HCT116 (cell line): ENCODE measurements around the gene FXYD2. TPM values are rescaled to one million over a fixed set of nuclear protein-coding genes. Genes with fewer than 3 reads are reported as not detected.

Experiments used
- ATAC-seq: fragments of 200-7000 bp; cut with Tn5 transposase; 2 replicates; pipeline ENCODE4 v1.9.1; 2020; ENCODE audit warnings: mild to moderate bottlenecking, moderate library complexity
- BruUV-seq: library from RNA; stranded (reverse); fragments of 400-500 nt; replicated peaks from 2 replicates; lab custom pipeline; 2021; lab: Mats Ljungman, UMichigan
- CTCF ChIA-PET: fragments of 300-600 bp; sonication (Branson Sonifier 250); formaldehyde crosslinking; loops from one replicate; lab custom pipeline; 2021; ENCODE audit warnings: antibody characterized with exemption; lab: Charles Lee
- POLR2A ChIA-PET: fragments of 300-600, 350-600 bp; sonication (Branson Sonifier 250); formaldehyde crosslinking; loops from one replicate; lab custom pipeline; 2021; ENCODE audit warnings: antibody characterized with exemption; lab: Charles Lee
- RAD21 ChIA-PET, 2 experiments: fragments of 300-600 bp; sonication (Branson Sonifier 250); formaldehyde crosslinking; loops; one replicate each; lab custom pipeline; 2023; ENCODE audit warnings: low total read pairs in 2 of 2; ENCODE audit not compliant: uncharacterized antibody in 2 of 2, unreplicated experiment in 2 of 2, low non-redundant PET in 1 of 2; lab: Charles Lee
- DNase-seq: peaks from one replicate; pipeline ENCODE4 v3.0.0-alpha.2; 2010; ENCODE audit warnings: low read depth, low spot score
- H2AFZ ChIP-seq: fragments of 200-600 bp; shearing (Covaris generic), sonication (generic); 2 replicates; pipeline ENCODE4 v1.6.1; 2017; ENCODE audit warnings: low read depth, mixed run types, mixed read lengths, antibody characterized with exemption, low read length; ENCODE audit not compliant: poor library complexity, severe bottlenecking
- H3K27ac ChIP-seq: 2 replicates; pipeline ENCODE4 v1.5.1; 2012; ENCODE audit warnings: low read depth, low read length
- H3K27me3 ChIP-seq: fragments of 200-600 bp; sonication (generic); 2 replicates; pipeline ENCODE4 v1.6.1; 2016; ENCODE audit warnings: mixed run types, low read length, mixed read lengths; ENCODE audit not compliant: insufficient read depth
- H3K36me3 ChIP-seq, 2 experiments: fragments of 200-500 bp in 1 of 2; fragments of 200-600 bp in 1 of 2; sonication (Bioruptor generic) in 1 of 2; sonication (generic) in 1 of 2; 2 replicates each; pipeline versions ENCODE4 v1.5.1 to v1.6.1; 2014 to 2016; ENCODE audit warnings: low read length in 2 of 2, inconsistent platforms in 1 of 2, mixed read lengths in 1 of 2, mixed run types in 1 of 2; ENCODE audit not compliant: insufficient read depth in 2 of 2, control insufficient read depth in 1 of 2
- H3K4me1 ChIP-seq, 2 experiments: fragments of 200-600 bp in 1 of 2; sonication (generic) in 1 of 2; 2 replicates each; pipeline versions ENCODE4 v1.5.1 to v1.6.1; 2012 to 2017; ENCODE audit warnings: low read length in 2 of 2, inconsistent platforms in 1 of 2, mild to moderate bottlenecking in 1 of 2, mixed read lengths in 1 of 2, mixed run types in 1 of 2, moderate library complexity in 1 of 2; ENCODE audit not compliant: insufficient read depth in 2 of 2, control insufficient read depth in 1 of 2
- H3K4me2 ChIP-seq: fragments of 200-600 bp; sonication (generic); 2 replicates; pipeline ENCODE4 v1.6.1; 2017; ENCODE audit warnings: mixed run types, low read length, mixed read lengths
- H3K4me3 ChIP-seq, 2 experiments: fragments of 200-600 bp in 1 of 2; sonication (generic) in 1 of 2; replicated peaks in 1 of 2; 2 replicates each; pipeline ENCODE4 v1.5.1; 2011 to 2016; ENCODE audit warnings: low read length in 2 of 2, control low read depth in 1 of 2, low read depth in 1 of 2, mild to moderate bottlenecking in 1 of 2, mixed read lengths in 1 of 2, mixed run types in 1 of 2
- H3K79me2 ChIP-seq: fragments of 200-600 bp; sonication (generic); 2 replicates; pipeline ENCODE4 v1.6.1; 2017; ENCODE audit warnings: mild to moderate bottlenecking, mixed run types, low read length, moderate library complexity, mixed read lengths; ENCODE audit not compliant: insufficient read depth
- H3K9ac ChIP-seq: fragments of 200-600 bp; sonication (generic); 2 replicates; pipeline ENCODE4 v1.6.1; 2016; ENCODE audit warnings: low read length, mixed read lengths
- H3K9me2 ChIP-seq: fragments of 200-600 bp; sonication (generic), shearing (Covaris generic); 2 replicates; pipeline ENCODE4 v1.6.1; 2017; ENCODE audit warnings: mixed run types, mild to moderate bottlenecking, moderate library complexity; ENCODE audit not compliant: insufficient read depth
- H3K9me3 ChIP-seq, 2 experiments: fragments of 200-500 bp in 1 of 2; fragments of 200-600 bp in 1 of 2; sonication (Bioruptor generic) in 1 of 2; sonication (generic) in 1 of 2; 2 replicates each; pipeline ENCODE4 v1.6.1; 2014 to 2017; ENCODE audit warnings: low read length in 2 of 2, mixed read lengths in 2 of 2, inconsistent platforms in 1 of 2, low read depth in 1 of 2, mild to moderate bottlenecking in 1 of 2, mixed run types in 1 of 2, moderate library complexity in 1 of 2; ENCODE audit not compliant: control insufficient read depth in 1 of 2, insufficient read depth in 1 of 2
- H4K20me1 ChIP-seq: fragments of 200-600 bp; sonication (generic), shearing (Covaris generic); 2 replicates; pipeline ENCODE4 v1.6.1; 2017; ENCODE audit warnings: mixed run types, mild to moderate bottlenecking, moderate library complexity; ENCODE audit not compliant: insufficient read depth
- CBX3 ChIP-seq: IDR thresholded peaks from 2 replicates; pipeline ENCODE4 v1.6.1; 2012; ENCODE audit warnings: low read depth
- EGR1 ChIP-seq: IDR thresholded peaks from 2 replicates; pipeline ENCODE4 v1.6.1; 2012; ENCODE audit warnings: low read depth
- ELF1 ChIP-seq: IDR thresholded peaks from 2 replicates; pipeline ENCODE4 v1.6.1; 2012; ENCODE audit warnings: low read depth, borderline replicate concordance
- EZH2 ChIP-seq: fragments of 200-600 bp; sonication (generic); IDR thresholded peaks from 2 replicates; pipeline ENCODE4 v1.6.1; 2017; ENCODE audit warnings: antibody characterized with exemption, mixed run types
- EZH2phosphoT487 ChIP-seq: fragments of 200-600 bp; IDR thresholded peaks from 2 replicates; pipeline ENCODE4 v1.6.1; 2018; ENCODE audit warnings: antibody characterized with exemption, borderline replicate concordance
- JUND ChIP-seq: IDR thresholded peaks from 2 replicates; pipeline ENCODE4 v1.6.1; 2012
- POLR2A ChIP-seq: IDR thresholded peaks from 2 replicates; pipeline ENCODE4 v1.7.0; 2011; ENCODE audit warnings: borderline replicate concordance; ENCODE audit not compliant: insufficient read depth, insufficient read length; ENCODE audit errors: extremely low read depth
- POLR2AphosphoS5 ChIP-seq: IDR thresholded peaks from 2 replicates; pipeline ENCODE4 v1.6.1; 2011; ENCODE audit warnings: mild to moderate bottlenecking, low read depth, low read length, moderate library complexity
- RAD21 ChIP-seq: IDR thresholded peaks from 2 replicates; pipeline ENCODE4 v1.6.1; 2012; ENCODE audit warnings: low read depth, mild to moderate bottlenecking
- SIN3A ChIP-seq: IDR thresholded peaks from 2 replicates; pipeline ENCODE4 v1.6.1; 2012; ENCODE audit warnings: low read depth
- SP1 ChIP-seq: IDR thresholded peaks from 2 replicates; pipeline ENCODE4 v1.6.1; 2012; ENCODE audit warnings: low read depth
- SRF ChIP-seq: IDR thresholded peaks from 2 replicates; pipeline ENCODE4 v1.6.1; 2012; ENCODE audit warnings: low read depth
- TCF7L2 ChIP-seq: IDR thresholded peaks from 2 replicates; pipeline ENCODE4 v1.7.0; 2011; ENCODE audit warnings: borderline replicate concordance, inconsistent platforms; ENCODE audit not compliant: insufficient read depth, insufficient read length; ENCODE audit errors: extremely low read depth
- YY1 ChIP-seq: IDR thresholded peaks from 2 replicates; pipeline ENCODE4 v1.6.1; 2011; ENCODE audit warnings: low read length, low read depth, moderate library complexity, mild to moderate bottlenecking; ENCODE audit not compliant: insufficient replicate concordance; ENCODE audit errors: extremely low read depth
- ZFX ChIP-seq: fragments of 450-650 bp; IDR thresholded peaks from 2 replicates; pipeline ENCODE4 v1.6.1; 2017
- ZNF274 ChIP-seq: fragments of 200-500 bp; sonication (Bioruptor generic); IDR thresholded peaks from 2 replicates; pipeline ENCODE4 v1.6.1; 2014; ENCODE audit warnings: mild to moderate bottlenecking, low read depth, low read length, inconsistent platforms
- intact Hi-C: fragments of 100-400 bp; cut with micrococcal nuclease; formaldehyde crosslinking; loops from 2 replicates; pipeline ENCODE4 v1.10.0; 2022
- total RNA-seq: library from RNA; stranded (reverse); gene quantifications from one replicate; pipeline ENCODE4 v1.2.1, GENCODE V29; 2021; ENCODE audit not compliant: unreplicated experiment
- TF ChIP-seq, protein P1 (sequence below): IDR thresholded peaks from 2 replicates; pipeline ENCODE4 v1.6.1; 2012
- TF ChIP-seq, protein P2 (sequence below): IDR thresholded peaks from 2 replicates; pipeline ENCODE4 v1.6.1; 2011; ENCODE audit warnings: mild to moderate bottlenecking, low read length, moderate library complexity; ENCODE audit not compliant: insufficient replicate concordance; ENCODE audit errors: extremely low read depth
- TF ChIP-seq, protein P3 (sequence below): IDR thresholded peaks from 2 replicates; pipeline ENCODE4 v1.6.1; 2012; ENCODE audit warnings: low read depth
- TF ChIP-seq, protein P4 (sequence below), 3 experiments: fragments of 200-600 bp in 1 of 3; sonication (generic) in 1 of 3; IDR thresholded peaks in 2 of 3; conservative IDR thresholded peaks in 1 of 3; 2 replicates each; pipeline ENCODE4 v1.5.1; 2012 to 2017; ENCODE audit warnings: low read depth in 2 of 3, low read length in 2 of 3, antibody characterized with exemption in 1 of 3, borderline replicate concordance in 1 of 3, control low read depth in 1 of 3, mild to moderate bottlenecking in 1 of 3, mixed read lengths in 1 of 3, mixed run types in 1 of 3, moderate library complexity in 1 of 3; ENCODE audit not compliant: insufficient read depth in 1 of 3

FXYD2 gene
- total RNA-seq, 1 experiment from 2014 or later: 0.52 TPM

DNA sequence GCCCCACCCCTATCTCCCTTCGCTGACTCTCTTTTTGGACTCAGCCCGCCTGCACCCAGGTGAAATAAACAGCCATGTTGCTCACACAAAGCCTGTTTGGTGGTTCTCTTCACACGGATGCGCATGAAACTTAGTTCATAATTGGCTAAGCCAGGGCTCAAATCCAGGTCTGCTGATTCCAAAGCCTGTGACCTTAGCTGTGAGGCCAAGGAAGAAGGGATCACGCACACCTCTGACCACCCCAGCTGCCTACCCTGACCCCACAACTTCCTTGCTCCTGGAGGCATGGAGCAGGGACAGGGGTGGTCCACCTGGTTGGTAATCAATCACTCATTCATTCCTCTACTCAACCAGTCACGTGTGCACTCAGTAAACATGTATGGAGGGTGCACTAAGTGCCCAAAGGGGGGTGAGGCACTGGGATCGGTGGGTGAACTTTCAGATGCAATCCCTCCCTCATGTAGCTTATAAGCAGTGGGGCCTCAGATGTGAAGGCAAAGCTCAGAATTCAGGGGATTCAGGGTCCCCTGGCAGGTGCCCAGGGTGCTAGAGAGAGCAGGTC, 10.3 kb downstream of the FXYD2 start:
- Histone ChIP-seq H3K27ac (no peak overlapping the region), H3K4me2 (no peak overlapping the region), H2AFZ (no peak overlapping the region), H3K36me3 (no peaks in the 10 kb centered on the region), H3K27me3 (no peaks in the 10 kb centered on the region), H4K20me1 (no peaks in the 10 kb centered on the region), H3K9me2 (no peaks in the 10 kb centered on the region), H3K4me1 (peaks cover 15 to 57% of the 10 kb centered on the region in 2 experiments), H3K9me3 (no peaks in the 10 kb centered on the region), H3K9ac (no peak overlapping the region), H3K4me3 (no peak overlapping the region), H3K79me2 (no peaks in the 10 kb centered on the region)
- no TSS peak for BruUV-seq
- no peak for TF ChIP-seq SP1
- TF ChIP-seq, protein P1, sequence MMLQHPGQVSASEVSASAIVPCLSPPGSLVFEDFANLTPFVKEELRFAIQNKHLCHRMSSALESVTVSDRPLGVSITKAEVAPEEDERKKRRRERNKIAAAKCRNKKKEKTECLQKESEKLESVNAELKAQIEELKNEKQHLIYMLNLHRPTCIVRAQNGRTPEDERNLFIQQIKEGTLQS: no peak
- TF ChIP-seq, protein P2, sequence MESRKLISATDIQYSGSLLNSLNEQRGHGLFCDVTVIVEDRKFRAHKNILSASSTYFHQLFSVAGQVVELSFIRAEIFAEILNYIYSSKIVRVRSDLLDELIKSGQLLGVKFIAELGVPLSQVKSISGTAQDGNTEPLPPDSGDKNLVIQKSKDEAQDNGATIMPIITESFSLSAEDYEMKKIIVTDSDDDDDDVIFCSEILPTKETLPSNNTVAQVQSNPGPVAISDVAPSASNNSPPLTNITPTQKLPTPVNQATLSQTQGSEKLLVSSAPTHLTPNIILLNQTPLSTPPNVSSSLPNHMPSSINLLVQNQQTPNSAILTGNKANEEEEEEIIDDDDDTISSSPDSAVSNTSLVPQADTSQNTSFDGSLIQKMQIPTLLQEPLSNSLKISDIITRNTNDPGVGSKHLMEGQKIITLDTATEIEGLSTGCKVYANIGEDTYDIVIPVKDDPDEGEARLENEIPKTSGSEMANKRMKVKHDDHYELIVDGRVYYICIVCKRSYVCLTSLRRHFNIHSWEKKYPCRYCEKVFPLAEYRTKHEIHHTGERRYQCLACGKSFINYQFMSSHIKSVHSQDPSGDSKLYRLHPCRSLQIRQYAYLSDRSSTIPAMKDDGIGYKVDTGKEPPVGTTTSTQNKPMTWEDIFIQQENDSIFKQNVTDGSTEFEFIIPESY: no peak
- TF ChIP-seq EGR1: no peak
- no peak for TF ChIP-seq POLR2AphosphoS5
- no peak for TF ChIP-seq YY1
- no peak for TF ChIP-seq ZNF274
- TF ChIP-seq, protein P3, sequence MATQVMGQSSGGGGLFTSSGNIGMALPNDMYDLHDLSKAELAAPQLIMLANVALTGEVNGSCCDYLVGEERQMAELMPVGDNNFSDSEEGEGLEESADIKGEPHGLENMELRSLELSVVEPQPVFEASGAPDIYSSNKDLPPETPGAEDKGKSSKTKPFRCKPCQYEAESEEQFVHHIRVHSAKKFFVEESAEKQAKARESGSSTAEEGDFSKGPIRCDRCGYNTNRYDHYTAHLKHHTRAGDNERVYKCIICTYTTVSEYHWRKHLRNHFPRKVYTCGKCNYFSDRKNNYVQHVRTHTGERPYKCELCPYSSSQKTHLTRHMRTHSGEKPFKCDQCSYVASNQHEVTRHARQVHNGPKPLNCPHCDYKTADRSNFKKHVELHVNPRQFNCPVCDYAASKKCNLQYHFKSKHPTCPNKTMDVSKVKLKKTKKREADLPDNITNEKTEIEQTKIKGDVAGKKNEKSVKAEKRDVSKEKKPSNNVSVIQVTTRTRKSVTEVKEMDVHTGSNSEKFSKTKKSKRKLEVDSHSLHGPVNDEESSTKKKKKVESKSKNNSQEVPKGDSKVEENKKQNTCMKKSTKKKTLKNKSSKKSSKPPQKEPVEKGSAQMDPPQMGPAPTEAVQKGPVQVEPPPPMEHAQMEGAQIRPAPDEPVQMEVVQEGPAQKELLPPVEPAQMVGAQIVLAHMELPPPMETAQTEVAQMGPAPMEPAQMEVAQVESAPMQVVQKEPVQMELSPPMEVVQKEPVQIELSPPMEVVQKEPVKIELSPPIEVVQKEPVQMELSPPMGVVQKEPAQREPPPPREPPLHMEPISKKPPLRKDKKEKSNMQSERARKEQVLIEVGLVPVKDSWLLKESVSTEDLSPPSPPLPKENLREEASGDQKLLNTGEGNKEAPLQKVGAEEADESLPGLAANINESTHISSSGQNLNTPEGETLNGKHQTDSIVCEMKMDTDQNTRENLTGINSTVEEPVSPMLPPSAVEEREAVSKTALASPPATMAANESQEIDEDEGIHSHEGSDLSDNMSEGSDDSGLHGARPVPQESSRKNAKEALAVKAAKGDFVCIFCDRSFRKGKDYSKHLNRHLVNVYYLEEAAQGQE: no peak
- no peak for TF ChIP-seq TCF7L2
- no peak for TF ChIP-seq CBX3
- no peak for TF ChIP-seq RAD21
- TF ChIP-seq SIN3A: no peak
- TF ChIP-seq, protein P4, sequence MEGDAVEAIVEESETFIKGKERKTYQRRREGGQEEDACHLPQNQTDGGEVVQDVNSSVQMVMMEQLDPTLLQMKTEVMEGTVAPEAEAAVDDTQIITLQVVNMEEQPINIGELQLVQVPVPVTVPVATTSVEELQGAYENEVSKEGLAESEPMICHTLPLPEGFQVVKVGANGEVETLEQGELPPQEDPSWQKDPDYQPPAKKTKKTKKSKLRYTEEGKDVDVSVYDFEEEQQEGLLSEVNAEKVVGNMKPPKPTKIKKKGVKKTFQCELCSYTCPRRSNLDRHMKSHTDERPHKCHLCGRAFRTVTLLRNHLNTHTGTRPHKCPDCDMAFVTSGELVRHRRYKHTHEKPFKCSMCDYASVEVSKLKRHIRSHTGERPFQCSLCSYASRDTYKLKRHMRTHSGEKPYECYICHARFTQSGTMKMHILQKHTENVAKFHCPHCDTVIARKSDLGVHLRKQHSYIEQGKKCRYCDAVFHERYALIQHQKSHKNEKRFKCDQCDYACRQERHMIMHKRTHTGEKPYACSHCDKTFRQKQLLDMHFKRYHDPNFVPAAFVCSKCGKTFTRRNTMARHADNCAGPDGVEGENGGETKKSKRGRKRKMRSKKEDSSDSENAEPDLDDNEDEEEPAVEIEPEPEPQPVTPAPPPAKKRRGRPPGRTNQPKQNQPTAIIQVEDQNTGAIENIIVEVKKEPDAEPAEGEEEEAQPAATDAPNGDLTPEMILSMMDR (IDR thresholded peaks at IDR 0.05 in 2 of 3, conservative IDR thresholded peaks at IDR 0.05 in 1 of 3; ENCODE audit: borderline replicate concordance in 1 of 3, insufficient read depth in 1 of 3, low read depth in 2 of 3, low read length in 2 of 3): no peak
- TF ChIP-seq POLR2A: no peak
- TF ChIP-seq ZFX: no peak
- TF ChIP-seq EZH2: no peak
- TF ChIP-seq EZH2phosphoT487: no peak
- TF ChIP-seq SRF: no peak
- no peak for TF ChIP-seq JUND
- TF ChIP-seq ELF1: no peak
- ATAC-seq: no peak
- RAD21 ChIA-PET: no interaction called here
- CTCF ChIA-PET: interaction anchor here (3.8 to 5.4 kb wide), 2 partner anchors 240 to 386 kb away, joined by 25 to 87 read pairs; no protein-coding TSS in a partner anchor
- POLR2A ChIA-PET: no interaction called here
- DNase-seq: no peak
- intact Hi-C loops: no loop called here
